H1 (cell line): Measurements from ENCODE around the gene UBA5. TPM values are rescaled to one million over a fixed set of nuclear protein-coding genes. Genes with fewer than 3 reads are reported as not detected.

Experiments
- CTCF ChIA-PET: fragments of 300-600 bp; sonication (Branson Sonifier 250); formaldehyde crosslinking; loops from one replicate; lab custom pipeline; 2021; ENCODE audit not compliant: partially characterized antibody; lab: Charles Lee
- POLR2A ChIA-PET: fragments of 300-600 bp; sonication (Branson Sonifier 250); formaldehyde crosslinking; loops from one replicate; lab custom pipeline; 2021; ENCODE audit warnings: inconsistent platforms; ENCODE audit not compliant: partially characterized antibody; lab: Charles Lee
- DNase-seq, 2 experiments: peaks; one replicate each; pipeline versions ENCODE4 v3.0.0 to v3.0.0-alpha.2; 2010 to 2022; ENCODE audit warnings: low spot score in 2 of 2, low read depth in 1 of 2, mixed read lengths in 1 of 2
- FAIRE-seq: peaks from 2 replicates; lab custom pipeline; 2011; peaks lifted over from hg19 to GRCh38; lab: Jason Lieb, UNC
- H2AFZ ChIP-seq: 2 replicates; pipeline ENCODE4 v1.8.1; 2012; ENCODE audit warnings: low read length, inconsistent platforms
- H2AK5ac ChIP-seq: 2 replicates; pipeline ENCODE4 v1.6.1; 2013; ENCODE audit warnings: low read depth, low read length
- H2BK120ac ChIP-seq: replicated peaks from 2 replicates; pipeline ENCODE3; 2013; ENCODE audit warnings: low read depth, low read length, inconsistent platforms
- H2BK12ac ChIP-seq: 2 replicates; pipeline ENCODE4 v1.6.1; 2013; ENCODE audit warnings: low read depth, low read length
- H2BK15ac ChIP-seq: 2 replicates; pipeline ENCODE4 v1.6.1; 2013; ENCODE audit warnings: low read length
- H2BK20ac ChIP-seq: 2 replicates; pipeline ENCODE4 v1.6.1; 2013; ENCODE audit warnings: low read length
- H2BK5ac ChIP-seq: 2 replicates; pipeline ENCODE4 v1.6.1; 2013; ENCODE audit warnings: low read depth, low read length
- H3K14ac ChIP-seq: 2 replicates; pipeline ENCODE4 v1.6.1; 2013; ENCODE audit warnings: inconsistent platforms; ENCODE audit not compliant: insufficient read length
- H3K18ac ChIP-seq: 2 replicates; pipeline ENCODE4 v1.6.1; 2013; ENCODE audit warnings: low read length; ENCODE audit errors: extremely low read depth
- H3K23ac ChIP-seq: 2 replicates; pipeline ENCODE4 v1.6.1; 2013; ENCODE audit warnings: inconsistent platforms; ENCODE audit not compliant: insufficient read length
- H3K23me2 ChIP-seq: 2 replicates; pipeline ENCODE4 v1.6.1; 2013; ENCODE audit warnings: low read depth, low read length
- H3K27ac ChIP-seq: 2 replicates; pipeline ENCODE4 v1.6.1; 2011; ENCODE audit warnings: low read depth, low read length, inconsistent platforms
- H3K27me3 ChIP-seq, 4 experiments: replicated peaks in 1 of 4; 1 replicate in 1 of 4; 2 replicates in 3 of 4; pipeline versions ENCODE4 v1.6.1 to v1.8.1; 2011 to 2013; ENCODE audit warnings: low read length in 3 of 4, mild to moderate bottlenecking in 3 of 4, inconsistent platforms in 2 of 4, mixed read lengths in 2 of 4, moderate library complexity in 1 of 4; ENCODE audit not compliant: control insufficient read depth in 3 of 4, insufficient read depth in 3 of 4; ENCODE audit errors: extremely low read depth in 1 of 4
- H3K36me3 ChIP-seq, 4 experiments: 2 replicates each; pipeline versions ENCODE4 v1.6.1 to v1.8.1; 2011 to 2013; ENCODE audit warnings: mild to moderate bottlenecking in 4 of 4, low read length in 3 of 4, moderate library complexity in 2 of 4, control low read depth in 1 of 4, inconsistent platforms in 1 of 4; ENCODE audit not compliant: insufficient read depth in 4 of 4, control insufficient read depth in 2 of 4
- H3K4ac ChIP-seq: replicated peaks from 2 replicates; pipeline ENCODE3; 2013; ENCODE audit warnings: low read length, low read depth, mixed read lengths, inconsistent platforms; ENCODE audit not compliant: insufficient read length
- H3K4me1 ChIP-seq, 4 experiments: replicated peaks in 1 of 4; 1 replicate in 1 of 4; 2 replicates in 3 of 4; pipeline versions ENCODE4 v1.6.1 to v1.8.1; 2011 to 2013; ENCODE audit warnings: low read length in 3 of 4, inconsistent platforms in 2 of 4, mixed read lengths in 1 of 4; ENCODE audit not compliant: insufficient read depth in 4 of 4, control insufficient read depth in 3 of 4
- H3K4me2 ChIP-seq, 2 experiments: 2 replicates each; pipeline versions ENCODE4 v1.6.1 to v1.8.1; 2011 to 2013; ENCODE audit warnings: low read depth in 2 of 2, low read length in 2 of 2, control low read depth in 1 of 2, inconsistent platforms in 1 of 2, mild to moderate bottlenecking in 1 of 2; ENCODE audit not compliant: insufficient read depth in 1 of 2
- H3K4me3 ChIP-seq, 4 experiments: fragments of 200-600, 300-600 bp in 1 of 4; sonication (generic), shearing (Covaris generic), sonication (Bioruptor Twin) in 1 of 4; 2 replicates each; pipeline versions ENCODE4 v1.5.1 to v1.8.1; 2011 to 2016; ENCODE audit warnings: low read length in 4 of 4, low read depth in 3 of 4, control low read depth in 2 of 4, inconsistent platforms in 2 of 4, mild to moderate bottlenecking in 2 of 4, mixed read lengths in 1 of 4, moderate library complexity in 1 of 4; ENCODE audit not compliant: insufficient read depth in 2 of 4; ENCODE audit errors: extremely low read depth in 1 of 4
- H3K56ac ChIP-seq: replicated peaks from 2 replicates; pipeline ENCODE3; 2013; ENCODE audit warnings: low read depth, mild to moderate bottlenecking, mixed read lengths, low read length, inconsistent platforms; ENCODE audit not compliant: insufficient read length
- H3K79me1 ChIP-seq: 2 replicates; pipeline ENCODE4 v1.6.1; 2013; ENCODE audit warnings: low read depth, low read length, control low read depth
- H3K79me2 ChIP-seq, 2 experiments: 2 replicates each; pipeline versions ENCODE4 v1.6.1 to v1.8.1; 2012 to 2013; ENCODE audit warnings: low read length in 2 of 2, mild to moderate bottlenecking in 2 of 2, inconsistent platforms in 1 of 2; ENCODE audit not compliant: insufficient read depth in 2 of 2, control insufficient read depth in 1 of 2
- H3K9ac ChIP-seq, 4 experiments: replicated peaks in 1 of 4; 1 replicate in 1 of 4; 2 replicates in 3 of 4; pipeline versions ENCODE4 v1.6.1 to v1.8.1; 2011 to 2013; ENCODE audit warnings: low read depth in 3 of 4, low read length in 3 of 4, control low read depth in 2 of 4, mild to moderate bottlenecking in 2 of 4, moderate library complexity in 2 of 4, inconsistent platforms in 1 of 4; ENCODE audit errors: extremely low read depth in 1 of 4
- H3K9me3 ChIP-seq, 2 experiments: 2 replicates each; pipeline versions ENCODE4 v1.6.1 to v1.8.1; 2012 to 2013; ENCODE audit warnings: mild to moderate bottlenecking in 2 of 2, moderate library complexity in 2 of 2, control low read depth in 1 of 2, inconsistent platforms in 1 of 2, low read depth in 1 of 2, low read length in 1 of 2, mixed read lengths in 1 of 2; ENCODE audit not compliant: insufficient read depth in 2 of 2
- H4K20me1 ChIP-seq, 2 experiments: replicated peaks in 1 of 2; 2 replicates each; pipeline versions ENCODE3 to v1.8.1; 2011 to 2013; ENCODE audit warnings: inconsistent platforms in 2 of 2, low read length in 2 of 2, mild to moderate bottlenecking in 1 of 2; ENCODE audit not compliant: insufficient read depth in 2 of 2, control insufficient read depth in 1 of 2
- H4K5ac ChIP-seq: 2 replicates; pipeline ENCODE4 v1.6.1; 2013; ENCODE audit warnings: low read length, low read depth, mixed read lengths, inconsistent platforms; ENCODE audit not compliant: insufficient read length
- H4K8ac ChIP-seq: 2 replicates; pipeline ENCODE4 v1.8.0; 2013; ENCODE audit warnings: mild to moderate bottlenecking, moderate library complexity, low read length, inconsistent platforms; ENCODE audit not compliant: insufficient read depth; ENCODE audit errors: extremely low read depth
- H4K91ac ChIP-seq: replicated peaks from 2 replicates; pipeline ENCODE3; 2013; ENCODE audit warnings: low read length, mixed read lengths, inconsistent platforms; ENCODE audit not compliant: insufficient read length
- EP300 ChIP-seq, 2 experiments: IDR thresholded peaks; 1 replicate in 1 of 2; 2 replicates in 1 of 2; pipeline ENCODE4 v1.6.1; 2011 to 2012; ENCODE audit warnings: low read depth in 2 of 2, low read length in 2 of 2, mild to moderate bottlenecking in 2 of 2, borderline replicate concordance in 1 of 2, inconsistent platforms in 1 of 2, moderate library complexity in 1 of 2
- EZH2 ChIP-seq: fragments of 200-600 bp; sonication (generic); IDR thresholded peaks from 2 replicates; pipeline ENCODE4 v1.7.1; 2012; ENCODE audit warnings: low read depth, mild to moderate bottlenecking, moderate library complexity, low read length, inconsistent platforms; ENCODE audit not compliant: severe bottlenecking
- GTF2F1 ChIP-seq: IDR thresholded peaks from 2 replicates; pipeline ENCODE4 v1.6.1; 2012; ENCODE audit warnings: low read depth, low read length, improper control_type of control experiment, borderline replicate concordance
- MAFK ChIP-seq: IDR thresholded peaks from 2 replicates; pipeline ENCODE4 v1.6.1; 2012; ENCODE audit warnings: low read depth, mild to moderate bottlenecking, improper control_type of control experiment, low read length
- NANOG ChIP-seq: IDR thresholded peaks from 2 replicates; pipeline ENCODE4 v1.6.1; 2011; ENCODE audit warnings: low read length, low read depth, mild to moderate bottlenecking, inconsistent platforms; ENCODE audit not compliant: insufficient read depth, poor library complexity, severe bottlenecking
- POU5F1 ChIP-seq: IDR thresholded peaks from 2 replicates; pipeline ENCODE4 v1.6.1; 2011; ENCODE audit warnings: low read depth, mild to moderate bottlenecking, low read length, moderate library complexity
- SIN3A ChIP-seq, 2 experiments: IDR thresholded peaks in 1 of 2; conservative IDR thresholded peaks in 1 of 2; 2 replicates each; pipeline ENCODE4 v1.6.1; 2011 to 2012; ENCODE audit warnings: low read length in 2 of 2, improper control_type of control experiment in 1 of 2, low read depth in 1 of 2, mild to moderate bottlenecking in 1 of 2
- TAF1 ChIP-seq: IDR thresholded peaks from 2 replicates; pipeline ENCODE4 v1.6.1; 2011; ENCODE audit warnings: mild to moderate bottlenecking, low read depth, low read length
- WGBS, 2 experiments: shearing (Covaris generic) in 1 of 2; methylation state at CpG; one replicate each; pipeline versions ENCODE4 v1.1.6 to v1.1.7; 2013 to 2015; ENCODE audit warnings: low lambda C conversion rate in 2 of 2, mixed read lengths in 2 of 2, inconsistent platforms in 1 of 2, low coverage in 1 of 2, missing lambda C conversion rate in 1 of 2; ENCODE audit not compliant: insufficient replicate concordance in 2 of 2, insufficient coverage in 1 of 2, insufficient read length in 1 of 2; ENCODE audit errors: extremely low coverage in 1 of 2, missing lambda C conversion rate in 1 of 2; 5-methylcytosine and 5-hydroxymethylcytosine counted together
- polyA plus RNA-seq, 7 experiments: library from polyadenylated mRNA; depleted of rRNA in 3 of 7; stranded (reverse) in 5 of 7; unstranded in 2 of 7; fragments of >200 nt in 5 of 7; fragments of 200-250 nt in 2 of 7; gene quantifications; 1 replicate in 5 of 7; 2 replicates in 1 of 7; 4 replicates in 1 of 7; pipeline versions ENCODE4 v1.2.1 to v1.2.3, GENCODE V29; 2011 to 2013; ENCODE audit warnings: missing spikeins in 2 of 7, mixed read lengths in 2 of 7
- total RNA-seq: library from RNA; stranded (reverse); fragmentation: NEBNext Ultra II Directional; extraction: Animal tissue kit (Norgen Biotek cat#: 25700); gene quantifications from 2 replicates; pipeline ENCODE4 v1.2.1, GENCODE V29; 2021

Gene UBA5
- total and polyA plus RNA-seq, 2 of the 8 experiments (the other 6 are each of a cell fraction or from before 2014, with no cell fraction given), result 11.0 to 28.0 TPM

GRCh38 chr3:132669256-132669777 lies 9.2 kb downstream of the UBA5 start:
- H2BK5ac ChIP-seq, result no peak overlapping the region
- no peak overlapping the region for H3K56ac ChIP-seq
- H3K4me3 ChIP-seq, result no peak overlapping the region
- H3K18ac ChIP-seq, result no peak overlapping the region
- TF ChIP-seq NANOG (no peak), TAF1 (no peak), MAFK (no peak), EZH2 (no peak), GTF2F1 (no peak), SIN3A (conservative IDR thresholded peaks at IDR 0.05 in 1 of 2, IDR thresholded peaks at IDR 0.05 in 1 of 2; ENCODE audit: low read depth in 1 of 2, low read length in 2 of 2) (no peak), EP300 (IDR thresholded peaks at IDR 0.05; ENCODE audit: borderline replicate concordance in 1 of 2, low read depth in 2 of 2, low read length in 2 of 2) (no peak), POU5F1 (no peak)
- no peak overlapping the region for H3K4ac ChIP-seq
- H4K8ac ChIP-seq, result no peak overlapping the region
- H3K27ac ChIP-seq, result no peak overlapping the region
- H2AK5ac ChIP-seq, result no peak overlapping the region
- H3K27me3 ChIP-seq, result no peaks in the 10 kb centered on the region
- no peak overlapping the region for H2BK15ac ChIP-seq
- no peaks in the 10 kb centered on the region for H3K23me2 ChIP-seq
- no peak overlapping the region for H3K14ac ChIP-seq
- H2BK120ac ChIP-seq, result no peak overlapping the region
- H3K79me2 ChIP-seq, result no peaks in the 10 kb centered on the region
- CTCF ChIA-PET, result interaction anchor here (1.0 kb wide), 1 partner anchor 26 kb away, joined by 3 read pairs; no protein-coding TSS in a partner anchor
- no peak overlapping the region for H2BK12ac ChIP-seq
- POLR2A ChIA-PET, result interaction anchor here (1.0 to 1.2 kb wide), 4 partner anchors 8 to 16 kb away, joined by 3 to 4 read pairs (median 4); partner anchors contain the start of gene ACAD11
- H3K4me2 ChIP-seq, result no peak overlapping the region
- no peaks in the 10 kb centered on the region for H3K79me1 ChIP-seq
- H4K91ac ChIP-seq, result no peak overlapping the region
- H2AFZ ChIP-seq, result no peak overlapping the region
- WGBS, 2 experiments, result 85% methylated on average over 5 of the region's 5 CpGs; no CpG with 5 or more reads in 1 of the 2 experiments
- no peak overlapping the region for H4K5ac ChIP-seq
- H3K4me1 ChIP-seq, result no peaks in the 10 kb centered on the region
- H3K23ac ChIP-seq, result no peak overlapping the region
- H3K9ac ChIP-seq, result no peak overlapping the region
- H2BK20ac ChIP-seq, result no peak overlapping the region
- H3K9me3 ChIP-seq, result no peaks in the 10 kb centered on the region
- peaks cover 0 to 39% (median 7%) of the 10 kb centered on the region in 4 experiments; a peak in 5 of 8 replicates for H3K36me3 ChIP-seq
- no peak for DNase-seq
- H4K20me1 ChIP-seq, result no peaks in the 10 kb centered on the region
- FAIRE-seq, result no peak
